ENCODE measurements around the gene SYNDIG1. TPM values are rescaled to one million over a fixed set of nuclear protein-coding genes. Genes with fewer than 3 reads are reported as not detected.

SYNDIG1 gene
- total RNA-seq, 6 experiments from 2014 or later: 0.14 to 0.31 TPM; not detected in 4

GRCh38 chr20:24452498-24453127, 16.8 kb upstream of the SYNDIG1 start:
- no peaks in the 10 kb centered on the region for H3K4me1 Mint-ChIP-seq (ENCODE audit: low read depth)
- H3K36me3 Mint-ChIP-seq (ENCODE audit: low read depth): no peaks in the 10 kb centered on the region
- no peaks in the 10 kb centered on the region for H3K9me3 Mint-ChIP-seq
- peaks cover 30% of the 10 kb centered on the region for H3K27me3 Mint-ChIP-seq (ENCODE audit: insufficient read depth)
- TF ChIP-seq CTCF (IDR thresholded peaks at IDR 0.05): 0 out of 2 replicates have a peak, but pooled peaks have one; percentile 10
- no peak overlapping the region for H3K4me3 Mint-ChIP-seq
- DNase-seq: no peak
- H3K27ac Mint-ChIP-seq: no peak overlapping the region

GRCh38 chr20:24453869-24454268, 15.6 kb upstream of the SYNDIG1 start:
- H3K4me3 Mint-ChIP-seq: no peak overlapping the region
- no peaks in the 10 kb centered on the region for H3K9me3 Mint-ChIP-seq
- peaks cover 24% of the 10 kb centered on the region for H3K27me3 Mint-ChIP-seq (ENCODE audit: insufficient read depth)
- TF ChIP-seq CTCF (IDR thresholded peaks at IDR 0.05): no peak
- no peak overlapping the region for H3K27ac Mint-ChIP-seq
- no peaks in the 10 kb centered on the region for H3K36me3 Mint-ChIP-seq (ENCODE audit: low read depth)
- H3K4me1 Mint-ChIP-seq (ENCODE audit: low read depth): no peaks in the 10 kb centered on the region
- no peak for DNase-seq

DNA sequence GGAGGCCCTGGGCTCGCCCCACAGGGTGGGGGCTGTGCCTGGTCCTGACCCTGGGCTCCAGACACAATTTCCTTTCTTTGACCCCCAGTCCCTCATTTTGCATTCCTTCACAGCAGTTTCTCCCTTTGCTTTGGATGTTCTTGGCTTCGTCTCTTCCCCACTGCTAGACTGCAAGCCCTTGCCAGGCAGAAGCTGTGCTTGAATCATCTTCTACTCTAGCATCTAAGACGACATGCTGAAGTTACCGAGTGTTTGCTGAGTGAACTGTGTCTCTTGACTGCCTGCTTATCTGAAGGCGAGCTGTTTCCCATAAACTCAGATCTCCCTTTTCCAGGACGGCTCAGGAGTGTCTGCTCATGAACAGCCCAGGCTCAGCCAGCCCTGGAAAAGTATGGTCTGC, 14.3 kb upstream of the SYNDIG1 start:
- no peak overlapping the region for H3K27ac Mint-ChIP-seq
- no peak for TF ChIP-seq CTCF (IDR thresholded peaks at IDR 0.05)
- peaks cover 28% of the 10 kb centered on the region for H3K27me3 Mint-ChIP-seq (ENCODE audit: insufficient read depth)
- H3K9me3 Mint-ChIP-seq: no peaks in the 10 kb centered on the region
- DNase-seq: no peak
- no peak overlapping the region for H3K4me3 Mint-ChIP-seq
- H3K36me3 Mint-ChIP-seq (ENCODE audit: low read depth): no peaks in the 10 kb centered on the region
- H3K4me1 Mint-ChIP-seq (ENCODE audit: low read depth): no peaks in the 10 kb centered on the region

- H3K9me3 Mint-ChIP-seq: no peaks in the 10 kb centered on the region
- peaks cover 28% of the 10 kb centered on the region for H3K27me3 Mint-ChIP-seq (ENCODE audit: insufficient read depth)
- no peaks in the 10 kb centered on the region for H3K36me3 Mint-ChIP-seq (ENCODE audit: low read depth)
- H3K27ac Mint-ChIP-seq: no peak overlapping the region
- H3K4me1 Mint-ChIP-seq (ENCODE audit: low read depth): no peaks in the 10 kb centered on the region
- no peak overlapping the region for H3K4me3 Mint-ChIP-seq
- no peak for DNase-seq
- TF ChIP-seq CTCF (IDR thresholded peaks at IDR 0.05): no peak
Measured at GRCh38 chr20:24456398-24456781, 13.0 kb upstream of the SYNDIG1 start.

DNA sequence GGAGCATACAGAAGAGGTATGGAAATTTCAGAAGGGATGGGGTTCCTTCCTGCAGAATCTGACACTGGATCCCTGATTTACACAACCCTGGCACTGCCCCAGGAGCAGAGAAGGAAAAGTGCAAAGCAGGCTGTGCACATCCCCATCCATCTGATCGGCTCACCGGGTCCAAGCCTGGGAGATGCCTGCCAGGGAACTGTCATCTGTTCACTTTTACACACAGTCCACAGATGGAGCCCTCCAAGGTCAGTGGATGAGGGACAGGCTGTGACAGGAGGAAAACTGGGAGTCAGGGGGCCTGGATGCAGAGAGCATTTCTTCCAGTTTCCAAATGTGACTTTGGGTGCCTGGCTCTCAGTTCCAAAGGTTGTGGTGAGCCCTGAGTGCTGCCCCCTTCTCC, 11.0 kb upstream of the SYNDIG1 start:
- Mint-ChIP-seq H3K36me3 (ENCODE audit: low read depth) (no peaks in the 10 kb centered on the region), H3K27me3 (ENCODE audit: insufficient read depth) (peaks cover 27% of the 10 kb centered on the region), H3K4me3 (no peak overlapping the region), H3K4me1 (ENCODE audit: low read depth) (no peaks in the 10 kb centered on the region), H3K27ac (no peak overlapping the region), H3K9me3 (no peaks in the 10 kb centered on the region)
- DNase-seq: no peak
- no peak for TF ChIP-seq CTCF (IDR thresholded peaks at IDR 0.05)
